GM12864 (cell line): ENCODE data around the gene FAM83F.

Experiments
- DNase-seq: peaks from one replicate; pipeline ENCODE4 v3.0.0-alpha.2; 2011; ENCODE audit warnings: low read depth
- H3K4me3 ChIP-seq: 2 replicates; pipeline ENCODE4 v1.5.1; 2011; ENCODE audit warnings: mild to moderate bottlenecking, low read depth, low read length, control low read depth
- TF ChIP-seq, protein P1 (sequence below): IDR thresholded peaks from 2 replicates; pipeline ENCODE4 v1.5.1; 2011; ENCODE audit warnings: low read depth, mild to moderate bottlenecking, moderate library complexity, low read length, control low read depth, inconsistent platforms; ENCODE audit errors: missing control alignments

The FAM83F gene

DNA sequence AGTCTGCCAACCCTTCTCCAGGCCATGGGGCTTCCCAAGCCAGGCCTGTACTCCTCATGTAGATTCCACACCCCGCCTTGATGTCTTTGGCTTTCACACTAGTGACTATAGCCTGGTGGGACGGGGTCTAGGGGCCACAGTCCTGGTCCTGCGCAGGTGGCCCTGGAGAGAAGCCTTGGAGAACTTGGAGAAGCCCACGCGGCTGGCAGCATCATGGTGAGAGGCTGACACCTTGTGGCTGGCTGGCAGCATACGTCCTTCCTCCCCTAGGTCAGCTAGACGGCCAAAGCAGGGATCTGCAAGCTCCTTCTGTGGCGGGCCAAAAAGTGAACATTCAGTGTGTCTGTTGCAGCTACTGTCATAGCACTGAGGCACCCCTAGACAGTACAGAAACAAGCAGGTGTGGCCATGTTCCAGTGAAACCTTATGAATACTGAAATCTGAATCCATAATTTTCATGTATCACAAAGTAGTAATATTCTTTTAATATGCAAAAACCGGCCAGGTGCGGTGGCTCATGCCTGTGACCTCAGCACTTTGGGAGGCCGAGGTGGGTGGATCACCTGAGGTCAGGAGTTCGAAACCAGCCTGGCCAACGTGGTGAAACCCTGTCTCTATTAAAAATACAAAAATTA lies 42.0 kb downstream of the FAM83F start:
- H3K4me3 ChIP-seq = no peak overlapping the region
- TF ChIP-seq, protein P1, sequence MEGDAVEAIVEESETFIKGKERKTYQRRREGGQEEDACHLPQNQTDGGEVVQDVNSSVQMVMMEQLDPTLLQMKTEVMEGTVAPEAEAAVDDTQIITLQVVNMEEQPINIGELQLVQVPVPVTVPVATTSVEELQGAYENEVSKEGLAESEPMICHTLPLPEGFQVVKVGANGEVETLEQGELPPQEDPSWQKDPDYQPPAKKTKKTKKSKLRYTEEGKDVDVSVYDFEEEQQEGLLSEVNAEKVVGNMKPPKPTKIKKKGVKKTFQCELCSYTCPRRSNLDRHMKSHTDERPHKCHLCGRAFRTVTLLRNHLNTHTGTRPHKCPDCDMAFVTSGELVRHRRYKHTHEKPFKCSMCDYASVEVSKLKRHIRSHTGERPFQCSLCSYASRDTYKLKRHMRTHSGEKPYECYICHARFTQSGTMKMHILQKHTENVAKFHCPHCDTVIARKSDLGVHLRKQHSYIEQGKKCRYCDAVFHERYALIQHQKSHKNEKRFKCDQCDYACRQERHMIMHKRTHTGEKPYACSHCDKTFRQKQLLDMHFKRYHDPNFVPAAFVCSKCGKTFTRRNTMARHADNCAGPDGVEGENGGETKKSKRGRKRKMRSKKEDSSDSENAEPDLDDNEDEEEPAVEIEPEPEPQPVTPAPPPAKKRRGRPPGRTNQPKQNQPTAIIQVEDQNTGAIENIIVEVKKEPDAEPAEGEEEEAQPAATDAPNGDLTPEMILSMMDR = peak; percentile 93
- DNase-seq = peak; percentile 53

DNA sequence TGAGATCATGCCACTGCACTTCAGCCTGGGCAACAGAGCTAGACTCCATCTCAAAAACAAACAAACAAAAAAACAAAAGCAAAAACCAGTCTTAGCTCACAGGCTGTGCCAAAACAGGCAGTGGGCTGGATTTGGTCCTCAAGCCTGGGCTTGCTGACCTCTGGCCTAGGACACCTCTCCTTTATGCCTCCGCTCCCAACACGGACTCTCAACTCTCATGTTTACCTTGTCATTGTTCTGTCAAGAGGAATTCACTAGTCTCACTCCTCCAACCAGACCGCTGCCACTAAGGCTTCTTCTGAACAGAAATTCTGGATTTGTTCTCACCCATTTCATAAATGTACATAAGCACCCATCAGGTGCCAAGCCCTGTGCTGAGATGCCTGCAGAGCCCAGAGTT lies 42.6 kb downstream of the FAM83F start:
- no peak overlapping the region for H3K4me3 ChIP-seq
- TF ChIP-seq, protein P1 = no peak
- DNase-seq = no peak

DNA sequence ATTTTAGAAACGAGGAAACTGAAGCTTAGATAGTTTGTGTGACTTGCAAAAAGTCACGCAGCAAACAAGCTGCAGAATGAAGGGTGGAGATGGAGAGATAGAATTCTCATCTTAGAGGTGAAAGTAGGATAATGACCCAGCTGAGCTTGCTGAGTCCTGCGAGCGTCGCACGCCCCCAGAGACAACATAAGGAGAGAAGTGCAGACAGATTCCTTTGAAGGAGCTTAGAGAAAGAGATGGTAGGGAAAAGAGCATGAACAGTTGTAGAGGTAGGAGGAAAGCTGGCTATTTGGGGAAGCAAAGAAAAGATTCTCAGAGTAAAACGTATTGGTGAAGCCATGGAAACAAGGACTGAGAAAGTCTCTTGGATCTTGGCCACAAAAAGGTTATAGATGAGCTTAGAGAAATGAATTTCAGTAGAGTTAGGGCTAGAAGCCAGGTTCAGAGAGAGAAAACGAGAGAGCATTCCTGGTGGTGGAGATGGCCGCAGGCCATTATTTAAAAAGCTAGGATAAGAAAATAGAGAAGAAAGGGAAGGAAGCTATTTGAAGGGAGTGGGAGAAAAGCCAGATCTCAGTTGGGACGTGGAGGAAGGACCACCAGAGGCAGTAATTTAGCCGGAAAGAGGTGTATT lies 44.8 kb downstream of the FAM83F start:
- no peak overlapping the region for H3K4me3 ChIP-seq
- TF ChIP-seq, protein P1 = no peak
- no peak for DNase-seq

DNA sequence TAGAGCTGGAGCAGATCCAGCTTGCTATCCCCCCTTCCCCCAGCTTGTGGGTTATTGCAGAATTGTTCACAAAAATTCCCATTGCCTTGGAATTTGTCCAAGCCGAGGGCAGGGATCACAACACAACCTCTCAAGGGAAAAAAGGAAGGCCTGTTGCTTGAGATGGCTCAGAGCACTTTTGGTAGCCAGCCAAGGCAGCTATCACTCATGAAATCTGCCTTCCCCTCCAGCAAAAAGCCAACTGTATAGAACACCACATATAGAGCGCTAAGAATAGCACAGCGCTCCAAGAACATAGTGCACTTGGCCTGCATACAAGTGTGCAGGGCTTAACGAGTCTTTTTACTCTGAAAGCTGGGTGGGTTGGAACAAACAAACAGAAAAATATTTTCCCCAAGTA lies 46.2 kb downstream of the FAM83F start:
- TF ChIP-seq, protein P1 = no peak
- DNase-seq = no peak

DNA sequence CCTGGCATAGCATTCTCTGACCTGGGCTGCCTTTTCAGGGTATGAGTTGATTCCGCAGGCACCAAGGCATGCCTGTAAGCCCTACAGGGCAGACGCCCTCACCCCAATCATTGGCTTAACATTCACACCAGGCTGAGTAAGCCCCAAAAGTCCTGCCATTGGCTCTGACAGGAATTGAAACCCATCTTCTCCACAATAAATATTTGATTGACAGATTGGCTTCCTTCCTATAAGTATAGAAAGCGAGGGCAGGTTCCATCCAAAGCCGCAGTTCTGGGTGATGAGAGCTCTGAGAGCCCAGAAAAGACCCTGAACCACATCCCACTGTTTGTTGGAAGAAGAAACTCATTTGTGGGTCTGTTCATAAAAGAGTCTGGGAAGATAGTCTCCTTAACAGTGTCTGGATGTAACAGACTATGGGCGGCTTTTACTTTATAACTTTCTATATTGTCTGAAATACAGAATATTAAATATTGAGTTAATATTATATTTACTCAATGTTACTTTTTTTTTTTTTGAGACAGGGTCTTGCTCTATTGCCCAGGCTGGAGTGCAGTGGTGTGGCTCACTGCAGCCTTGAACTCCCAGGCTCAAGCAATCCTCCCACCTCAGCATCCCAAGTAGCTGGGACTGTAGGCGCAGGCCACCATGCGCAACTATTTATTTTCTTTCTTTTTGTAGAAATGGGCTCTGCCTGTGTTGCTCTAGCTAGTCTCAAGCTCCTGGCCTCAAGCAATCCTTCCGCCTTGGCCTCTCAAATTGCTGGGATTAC lies 46.8 kb downstream of the FAM83F start:
- H3K4me3 ChIP-seq = no peak overlapping the region
- TF ChIP-seq, protein P1 = no peak
- DNase-seq = no peak

More for the DNA sequence above, 46.2 kb downstream of the FAM83F start:
- H3K4me3 ChIP-seq = no peak overlapping the region

DNA sequence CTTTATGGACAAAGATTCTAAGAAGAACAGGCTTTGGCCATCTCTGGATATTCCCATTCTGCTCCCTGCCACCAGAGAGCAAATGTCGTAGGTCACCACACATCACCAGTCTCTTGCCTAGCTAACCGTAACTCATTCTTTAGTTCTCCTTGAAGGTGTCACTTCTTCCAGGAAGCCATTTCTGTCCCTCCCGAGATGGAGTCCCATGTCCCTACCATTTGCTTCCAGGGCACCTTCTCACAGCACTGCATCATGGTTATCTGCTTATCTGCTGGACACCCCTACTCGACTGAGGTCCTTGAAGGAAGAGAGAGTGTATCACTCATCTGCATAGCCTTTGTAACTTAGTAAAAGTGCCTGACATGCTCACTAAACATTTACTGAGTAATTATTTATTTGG lies 47.6 kb downstream of the FAM83F start:
- no peak overlapping the region for H3K4me3 ChIP-seq
- no peak for DNase-seq
- TF ChIP-seq, protein P1 = no peak

DNA sequence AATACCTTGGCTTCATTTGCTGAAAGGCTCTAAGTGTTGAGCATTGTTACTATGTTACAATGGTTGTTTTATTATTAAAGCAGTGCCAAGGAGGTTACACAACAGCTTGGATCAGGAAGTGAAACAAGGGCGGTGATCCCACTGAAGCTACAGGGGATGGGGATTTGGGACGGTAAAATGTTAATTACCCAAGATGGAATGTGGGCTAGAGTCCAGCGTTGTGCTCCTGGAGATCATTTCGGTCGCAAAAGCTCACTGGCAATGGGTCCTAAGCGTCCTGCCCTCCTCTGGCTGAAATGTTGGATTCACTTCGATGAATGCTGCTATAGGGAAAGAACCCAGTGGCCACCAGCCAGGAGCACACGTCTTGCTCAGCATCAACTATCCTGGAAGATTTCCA lies 48.3 kb downstream of the FAM83F start:
- TF ChIP-seq, protein P1 = no peak
- no peak overlapping the region for H3K4me3 ChIP-seq
- no peak for DNase-seq
